ENCODE data around the gene PREX1.

PREX1 gene

DNA sequence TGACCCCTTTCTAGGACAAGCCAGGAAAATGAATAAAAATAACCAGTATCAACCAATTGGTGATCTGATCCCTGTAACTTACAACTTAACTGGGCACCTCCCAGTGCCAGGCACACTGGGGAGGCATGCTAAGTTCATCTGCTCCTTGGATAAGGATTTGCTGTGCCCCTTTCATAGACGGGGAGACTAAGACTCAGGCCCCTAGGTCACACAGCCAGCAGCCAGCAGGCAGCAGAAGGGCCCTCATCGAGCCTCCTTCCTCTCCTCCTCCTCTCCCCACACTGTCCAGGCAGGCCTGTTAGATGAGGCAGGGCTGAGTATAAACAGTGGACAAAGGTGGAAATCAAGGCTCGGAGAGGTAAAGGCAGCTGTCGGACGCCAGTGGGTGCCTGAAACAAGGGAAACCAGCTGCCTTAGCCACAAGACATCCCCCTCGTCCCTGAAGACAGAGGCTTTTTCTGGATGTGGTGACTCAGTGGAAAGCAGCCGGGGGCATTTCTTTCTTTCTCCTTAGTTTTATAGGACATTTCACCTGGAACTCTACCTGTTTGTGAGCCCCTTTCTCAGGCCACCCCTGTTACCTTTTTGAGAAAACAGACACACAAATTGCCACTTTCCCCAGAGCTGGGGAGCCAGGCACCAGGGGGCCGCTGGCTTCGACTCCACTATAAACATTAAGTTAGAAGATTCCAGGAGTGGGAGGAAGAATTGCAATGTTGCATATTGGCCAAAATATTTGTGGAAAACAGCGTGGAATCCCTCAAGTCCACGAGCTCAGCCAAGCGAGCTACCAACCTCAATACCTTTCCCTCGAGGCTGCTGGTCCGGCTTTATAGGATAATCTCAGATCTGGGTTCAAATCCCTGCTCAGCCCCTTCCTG, 166.0 kb downstream of the PREX1 start:
- H3K4me3 ChIP-seq (ENCODE audit: low read length) = no peak overlapping the region
- DNase-seq (ENCODE audit: low read depth, low spot score) = no peak

DNA sequence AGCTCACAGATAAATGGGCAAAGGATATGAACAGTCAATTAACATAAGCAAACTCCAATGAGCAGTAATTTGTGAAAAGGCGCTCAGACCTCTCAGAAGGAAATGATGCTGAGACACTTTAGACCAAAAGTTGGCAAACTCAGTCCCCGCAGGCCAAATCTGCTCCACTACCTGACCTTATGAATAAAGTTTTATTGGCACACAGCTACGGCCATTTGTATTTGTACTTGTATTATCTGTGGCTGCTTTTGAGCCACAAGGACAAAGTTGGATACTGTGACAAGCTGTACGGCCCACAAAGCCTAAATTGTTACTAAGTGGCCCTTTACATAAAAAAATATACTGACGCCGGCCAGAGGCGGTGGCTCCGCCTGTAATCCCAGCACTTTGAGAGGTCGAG, 167.0 kb downstream of the PREX1 start:
- DNase-seq (ENCODE audit: low read depth, low spot score) = no peak
- no peak overlapping the region for H3K4me3 ChIP-seq (ENCODE audit: low read length)

- no peak for DNase-seq (ENCODE audit: low read depth, low spot score)
- no peak overlapping the region for H3K4me3 ChIP-seq (ENCODE audit: low read length)
Measured at GRCh38 chr20:48659858-48660257, 167.9 kb downstream of the PREX1 start.

DNA sequence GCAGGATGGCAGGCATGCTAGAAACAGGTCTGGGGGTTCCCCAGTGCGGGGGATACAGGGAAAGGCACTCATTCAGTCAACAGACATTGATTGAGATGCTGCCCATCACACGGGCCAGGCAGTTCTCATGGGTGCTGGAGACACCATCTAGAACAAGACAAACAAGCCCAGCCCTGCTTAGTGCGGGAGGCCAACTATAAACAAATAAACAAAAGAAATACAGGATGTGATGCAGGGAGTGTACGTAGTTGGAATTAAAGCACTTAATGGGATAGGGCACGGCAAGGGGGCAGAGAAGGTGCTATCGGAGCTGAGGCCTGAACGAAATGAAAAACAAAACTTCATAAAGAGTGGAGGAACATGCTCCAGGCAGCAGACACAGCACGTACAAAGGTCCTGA, 169.3 kb downstream of the PREX1 start:
- H3K4me3 ChIP-seq (ENCODE audit: low read length) = no peak overlapping the region
- DNase-seq (ENCODE audit: low read depth, low spot score) = no peak

DNA sequence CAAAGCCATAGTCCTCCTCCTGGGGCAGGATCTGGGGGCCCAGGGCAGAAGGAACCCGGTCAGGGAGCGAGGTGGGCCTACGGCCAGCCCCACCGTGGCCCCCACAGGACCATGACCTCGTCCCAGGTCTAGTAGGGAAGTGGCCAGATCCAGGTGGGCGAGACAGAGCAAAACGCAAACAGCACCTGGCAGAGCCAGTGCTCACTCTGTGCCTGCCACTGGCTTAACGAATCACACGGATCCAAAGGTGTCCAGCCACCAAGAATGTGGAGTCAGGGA, 169.7 kb downstream of the PREX1 start:
- no peak overlapping the region for H3K4me3 ChIP-seq (ENCODE audit: low read length)
- no peak for DNase-seq (ENCODE audit: low read depth, low spot score)

- peak; percentile 69 for DNase-seq (ENCODE audit: low read depth, low spot score)
- no peak overlapping the region for H3K4me3 ChIP-seq (ENCODE audit: low read length)
Measured at GRCh38 chr20:48657426-48658197, 170.2 kb downstream of the PREX1 start.

GRCh38 chr20:48656661-48657211, 171.1 kb downstream of the PREX1 start:
- no peak for DNase-seq (ENCODE audit: low read depth, low spot score)
- no peak overlapping the region for H3K4me3 ChIP-seq (ENCODE audit: low read length)

DNA sequence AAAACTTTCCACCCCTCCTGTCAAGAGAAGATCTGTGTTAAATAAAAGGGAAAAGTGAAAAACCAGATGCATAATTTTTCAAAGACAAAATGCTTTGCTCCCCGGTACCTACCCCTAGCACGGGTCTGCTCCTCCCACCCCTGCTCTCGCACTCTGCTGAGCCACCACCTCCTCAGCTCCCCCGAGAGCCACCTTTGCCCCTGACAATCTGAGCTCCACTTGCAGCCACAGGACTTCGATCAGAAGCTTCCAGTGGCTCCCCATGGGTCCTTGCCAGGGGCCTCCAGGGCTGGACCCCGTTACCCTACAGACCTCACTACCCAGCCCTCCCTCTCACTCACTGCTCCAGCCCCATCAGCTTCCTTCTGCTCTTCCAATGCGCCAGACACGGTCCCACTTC, 171.7 kb downstream of the PREX1 start:
- H3K4me3 ChIP-seq (ENCODE audit: low read length) = no peak overlapping the region
- DNase-seq (ENCODE audit: low read depth, low spot score) = no peak

DNA sequence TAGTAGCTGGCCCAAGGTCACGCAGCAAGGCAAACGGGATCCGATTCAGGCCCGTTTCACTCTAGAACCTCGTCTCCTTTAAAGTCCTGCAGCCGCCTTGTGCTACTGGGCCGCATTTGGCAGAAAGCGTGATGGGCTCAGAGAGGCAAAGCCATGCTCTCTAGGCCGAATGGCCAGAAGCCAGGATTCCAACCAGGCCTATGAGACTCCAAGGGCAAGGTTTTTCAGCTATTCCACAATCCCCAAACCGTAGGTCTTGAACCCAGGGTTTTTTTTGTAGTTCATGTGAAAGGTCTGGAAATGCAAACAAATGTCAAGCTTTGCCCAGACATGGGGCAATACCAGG, 174.1 kb downstream of the PREX1 start:
- no peak for DNase-seq (ENCODE audit: low read depth, low spot score)
- H3K4me3 ChIP-seq (ENCODE audit: low read length) = no peak overlapping the region

DNA sequence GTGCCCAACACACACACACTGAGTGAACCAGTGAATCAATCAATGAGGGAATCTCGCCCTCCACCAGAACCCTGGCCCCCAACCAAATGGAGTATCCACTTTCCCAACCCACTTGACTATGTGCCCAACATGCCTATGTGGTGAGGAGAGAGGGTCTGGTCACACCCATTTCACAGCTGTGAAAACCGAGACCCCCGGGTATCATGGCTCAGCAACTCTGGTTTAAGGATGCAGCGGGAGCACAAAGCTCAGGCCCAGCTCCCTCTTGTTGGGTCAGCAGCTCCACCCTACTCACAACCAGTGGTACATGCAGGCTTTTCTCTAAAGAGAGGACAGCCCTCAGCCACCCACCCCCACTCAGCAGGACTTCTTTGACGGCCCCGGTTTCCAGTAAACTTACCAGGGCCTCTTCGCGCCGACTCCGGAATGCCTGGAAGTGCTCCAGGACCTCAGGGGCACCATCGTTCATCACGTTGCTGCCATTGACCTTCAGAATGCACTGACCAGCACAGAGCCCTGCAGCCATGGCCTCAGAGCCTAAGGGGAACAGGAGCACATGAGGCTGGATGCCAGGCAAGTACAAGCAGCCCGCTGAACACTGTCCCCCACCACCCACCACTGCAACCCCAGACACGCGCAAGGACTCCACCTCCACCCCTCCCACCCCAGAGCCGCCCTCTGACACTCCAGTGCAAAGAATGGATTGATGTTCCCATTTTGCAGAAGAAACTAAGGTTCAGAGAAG, 174.7 kb downstream of the PREX1 start:
- no peak for DNase-seq (ENCODE audit: low read depth, low spot score)
- H3K4me3 ChIP-seq (ENCODE audit: low read length) = no peak overlapping the region

DNA sequence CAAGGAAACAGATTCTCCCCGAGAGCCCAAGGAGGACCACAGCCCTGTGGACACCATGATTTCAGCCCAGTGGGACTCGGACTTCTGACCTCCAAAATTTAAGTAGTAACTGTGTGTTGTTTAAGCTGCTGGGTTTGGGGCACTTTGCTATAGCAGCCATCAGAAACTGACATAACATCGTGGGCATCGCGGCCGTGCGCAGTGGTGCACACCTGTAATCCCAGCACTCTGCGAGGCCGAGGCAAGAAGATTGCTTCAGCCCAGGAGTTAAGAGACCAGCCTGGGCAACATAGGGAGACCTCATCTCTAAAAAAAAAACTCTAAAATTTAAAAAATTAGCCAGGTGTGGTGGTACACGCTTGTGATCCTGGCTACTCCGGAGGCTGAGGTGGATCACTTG, 175.8 kb downstream of the PREX1 start:
- no peak overlapping the region for H3K4me3 ChIP-seq (ENCODE audit: low read length)
- DNase-seq (ENCODE audit: low read depth, low spot score) = no peak

DNA sequence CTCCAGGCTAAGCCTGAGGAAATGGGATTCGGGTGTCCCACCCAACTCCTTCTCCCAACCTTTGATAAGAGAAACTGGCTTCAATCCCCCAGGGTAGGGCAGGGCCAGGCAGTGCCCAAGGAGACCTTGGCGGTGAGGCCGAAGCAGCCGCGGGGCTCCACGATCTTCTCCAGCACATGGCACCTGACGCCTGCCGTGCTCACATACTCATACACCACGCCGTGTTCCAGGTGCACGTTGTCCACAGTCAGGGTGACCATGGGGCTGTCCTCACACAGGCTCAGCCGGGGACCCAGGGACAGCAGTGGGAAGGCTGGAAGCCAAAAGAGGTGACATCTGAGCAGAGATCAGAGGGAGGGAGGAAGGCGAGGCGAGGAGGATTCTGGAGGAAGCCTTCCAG, 176.5 kb downstream of the PREX1 start:
- H3K4me3 ChIP-seq (ENCODE audit: low read length) = no peak overlapping the region
- no peak for DNase-seq (ENCODE audit: low read depth, low spot score)

DNA sequence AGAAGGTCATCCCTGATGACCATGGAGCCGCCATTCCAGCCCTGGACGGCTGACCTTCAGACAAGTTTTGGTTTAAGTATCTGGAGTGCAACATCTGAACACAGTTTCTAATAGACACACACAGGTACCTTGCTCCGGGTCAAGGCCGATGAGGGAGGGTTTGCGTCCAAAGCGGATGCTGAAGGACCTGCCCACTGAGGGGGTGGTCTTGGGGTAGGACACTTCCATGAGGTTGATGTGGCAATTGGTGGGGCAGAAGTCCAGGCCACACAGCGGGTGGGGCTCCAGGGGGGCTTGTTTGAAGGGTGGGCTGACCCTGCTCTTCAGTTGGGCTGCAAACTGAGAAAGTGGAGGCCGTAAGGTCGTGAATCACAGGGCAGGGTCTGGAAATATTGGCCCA, 177.9 kb downstream of the PREX1 start:
- no peak overlapping the region for H3K4me3 ChIP-seq (ENCODE audit: low read length)
- no peak for DNase-seq (ENCODE audit: low read depth, low spot score)

GRCh38 chr20:48649104-48649626, 178.6 kb downstream of the PREX1 start:
- H3K4me3 ChIP-seq (ENCODE audit: low read length) = no peak overlapping the region
- no peak for DNase-seq (ENCODE audit: low read depth, low spot score)

GRCh38 chr20:48648482-48649051, 179.2 kb downstream of the PREX1 start:
- no peak overlapping the region for H3K4me3 ChIP-seq (ENCODE audit: low read length)
- DNase-seq (ENCODE audit: low read depth, low spot score) = peak; percentile 14

- H3K4me3 ChIP-seq (ENCODE audit: low read length) = no peak overlapping the region
- no peak for DNase-seq (ENCODE audit: low read depth, low spot score)
Measured at GRCh38 chr20:48647858-48648257, 179.9 kb downstream of the PREX1 start.

- DNase-seq (ENCODE audit: low read depth, low spot score) = no peak
- H3K4me3 ChIP-seq (ENCODE audit: low read length) = no peak overlapping the region
Measured at GRCh38 chr20:48645666-48646065, 182.1 kb downstream of the PREX1 start.

- no peak overlapping the region for H3K4me3 ChIP-seq (ENCODE audit: low read length)
- DNase-seq (ENCODE audit: low read depth, low spot score) = no peak
Measured at GRCh38 chr20:48644286-48644828, 183.4 kb downstream of the PREX1 start.
